ENCODE measurements around the gene A4GALT. TPM values are rescaled to one million over a fixed set of nuclear protein-coding genes. Genes with fewer than 3 reads are reported as not detected.

Gene A4GALT
- total and polyA plus RNA-seq, 2 of the 13 experiments (the other 11 are each of a cell fraction or from before 2014, with no cell fraction given): 0.09 to 1.1 TPM

- peak; percentile 79 for TF ChIP-seq PAXIP1 (CRISPR knock-in tag; conservative IDR thresholded peaks at IDR 0.05)
- TF ChIP-seq GLI4 (CRISPR knock-in tag; IDR thresholded peaks at IDR 0.05; ENCODE audit: borderline replicate concordance): no peak
- TF ChIP-seq ZNF512B (CRISPR knock-in tag; IDR thresholded peaks at IDR 0.05; ENCODE audit: borderline replicate concordance): peak; percentile 80; the same call in 1 of the 2 replicates
- TF ChIP-seq, protein P1, sequence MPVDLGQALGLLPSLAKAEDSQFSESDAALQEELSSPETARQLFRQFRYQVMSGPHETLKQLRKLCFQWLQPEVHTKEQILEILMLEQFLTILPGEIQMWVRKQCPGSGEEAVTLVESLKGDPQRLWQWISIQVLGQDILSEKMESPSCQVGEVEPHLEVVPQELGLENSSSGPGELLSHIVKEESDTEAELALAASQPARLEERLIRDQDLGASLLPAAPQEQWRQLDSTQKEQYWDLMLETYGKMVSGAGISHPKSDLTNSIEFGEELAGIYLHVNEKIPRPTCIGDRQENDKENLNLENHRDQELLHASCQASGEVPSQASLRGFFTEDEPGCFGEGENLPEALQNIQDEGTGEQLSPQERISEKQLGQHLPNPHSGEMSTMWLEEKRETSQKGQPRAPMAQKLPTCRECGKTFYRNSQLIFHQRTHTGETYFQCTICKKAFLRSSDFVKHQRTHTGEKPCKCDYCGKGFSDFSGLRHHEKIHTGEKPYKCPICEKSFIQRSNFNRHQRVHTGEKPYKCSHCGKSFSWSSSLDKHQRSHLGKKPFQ (CRISPR knock-in tag; IDR thresholded peaks at IDR 0.05; ENCODE audit: insufficient replicate concordance): no peak
- peak; percentile 60; the same call in 1 of the 2 replicates for TF ChIP-seq ZBTB3 (CRISPR knock-in tag; IDR thresholded peaks at IDR 0.05; ENCODE audit: borderline replicate concordance, low read depth)
- peak; percentile 94 for TF ChIP-seq GATAD2A (CRISPR knock-in tag; IDR thresholded peaks at IDR 0.05)
- TF ChIP-seq TERF1 (CRISPR knock-in tag; IDR thresholded peaks at IDR 0.05): no peak; the same call in 1 of the 2 replicates
- no peak for TF ChIP-seq ZNF441 (CRISPR knock-in tag; IDR thresholded peaks at IDR 0.05; ENCODE audit: borderline replicate concordance)
- TF ChIP-seq ZNF121 (CRISPR knock-in tag; IDR thresholded peaks at IDR 0.05): peak; percentile 93
- TF ChIP-seq SP5 (CRISPR knock-in tag; IDR thresholded peaks at IDR 0.05; ENCODE audit: borderline replicate concordance, low read depth): 0 out of 2 replicates have a peak, but pooled peaks have one; percentile 28
- TF ChIP-seq, protein P2, sequence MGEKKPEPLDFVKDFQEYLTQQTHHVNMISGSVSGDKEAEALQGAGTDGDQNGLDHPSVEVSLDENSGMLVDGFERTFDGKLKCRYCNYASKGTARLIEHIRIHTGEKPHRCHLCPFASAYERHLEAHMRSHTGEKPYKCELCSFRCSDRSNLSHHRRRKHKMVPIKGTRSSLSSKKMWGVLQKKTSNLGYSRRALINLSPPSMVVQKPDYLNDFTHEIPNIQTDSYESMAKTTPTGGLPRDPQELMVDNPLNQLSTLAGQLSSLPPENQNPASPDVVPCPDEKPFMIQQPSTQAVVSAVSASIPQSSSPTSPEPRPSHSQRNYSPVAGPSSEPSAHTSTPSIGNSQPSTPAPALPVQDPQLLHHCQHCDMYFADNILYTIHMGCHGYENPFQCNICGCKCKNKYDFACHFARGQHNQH (CRISPR knock-in tag; IDR thresholded peaks at IDR 0.05): 0 out of 2 replicates have a peak, but pooled peaks have one; percentile 28
- peak; percentile 38; the same call in 1 of the 2 replicates for TF ChIP-seq UBTF (CRISPR knock-in tag; IDR thresholded peaks at IDR 0.05)
- TF ChIP-seq ZNF768 (CRISPR knock-in tag; IDR thresholded peaks at IDR 0.05): no peak; the same call in 1 of the 2 replicates
Observed at GRCh38 chr22:42688241-42689211, 32.1 kb downstream of the A4GALT start (continued).

Data from HepG2 (cell line).